Lower leg skin (tissue), 4 donors: ENCODE results near the gene CC2D1A. TPM values are rescaled to one million over a fixed set of nuclear protein-coding genes. Genes with fewer than 3 reads are reported as not detected.
"Not testable (repeated sequence)": the region's sequence is repeated elsewhere in the genome, so short reads cannot be mapped to it uniquely, and the experiment has no call there.

Experiments used
- DNase-seq, 2 donors: peaks; one replicate each; pipeline ENCODE4 v3.0.0-alpha.2; 2019; ENCODE audit warnings: low spot score in 2 of 2
- H3K4me3 ChIP-seq: fragments of 200-600 bp; sonication (generic); 2 replicates; pipeline ENCODE4 v1.5.1; 2017; ENCODE audit warnings: mild to moderate bottlenecking, low read depth; ENCODE audit not compliant: poor library complexity, severe bottlenecking
- CTCF ChIP-seq, 3 donors: fragments of 450-650 bp; IDR thresholded peaks; one replicate each; pipeline ENCODE4 v1.5.1; 2016; ENCODE audit warnings: antibody characterized with exemption in 3 of 3, mild to moderate bottlenecking in 3 of 3, moderate library complexity in 2 of 3
- POLR2A ChIP-seq, 2 donors: fragments of 450-650 bp; IDR thresholded peaks; one replicate each; pipeline ENCODE4 v1.6.1; 2016 to 2017; ENCODE audit warnings: antibody characterized with exemption in 2 of 2, mild to moderate bottlenecking in 1 of 2, moderate library complexity in 1 of 2
- WGBS, 2 donors: methylation state at CpG; one replicate each; pipeline ENCODE4 v1.1.5; 2018; 5-methylcytosine and 5-hydroxymethylcytosine counted together
- intact Hi-C: fragments of 100-400 bp; cut with DNase I; formaldehyde crosslinking; loops from one replicate; pipeline ENCODE4 v1.15.0; 2023; ENCODE audit warnings: low total_unique reads
- total RNA-seq, 4 donors: library from RNA; depleted of rRNA; stranded (reverse); fragments of >200 nt; gene quantifications; one replicate each; pipeline ENCODE4 v1.1.0, GENCODE V29; 2016

CC2D1A gene
- total RNA-seq, 4 donors from 2014 or later = 48.9 to 104 (median 54.8) TPM

GRCh38 chr19:13968383-13968935, 62.5 kb downstream of the CC2D1A start:
- 91 to 92% methylated on average over 22 of the region's 22 CpGs for WGBS, 2 donors
- TF ChIP-seq CTCF (IDR thresholded peaks at IDR 0.05) (no peak), POLR2A (IDR thresholded peaks at IDR 0.05) (no peak)
- no peak overlapping the region for H3K4me3 ChIP-seq
- intact Hi-C loops = loop anchor here (10.0 kb wide), 1 partner anchor 86 kb away; no protein-coding TSS in a partner anchor
- DNase-seq = no peak

DNA sequence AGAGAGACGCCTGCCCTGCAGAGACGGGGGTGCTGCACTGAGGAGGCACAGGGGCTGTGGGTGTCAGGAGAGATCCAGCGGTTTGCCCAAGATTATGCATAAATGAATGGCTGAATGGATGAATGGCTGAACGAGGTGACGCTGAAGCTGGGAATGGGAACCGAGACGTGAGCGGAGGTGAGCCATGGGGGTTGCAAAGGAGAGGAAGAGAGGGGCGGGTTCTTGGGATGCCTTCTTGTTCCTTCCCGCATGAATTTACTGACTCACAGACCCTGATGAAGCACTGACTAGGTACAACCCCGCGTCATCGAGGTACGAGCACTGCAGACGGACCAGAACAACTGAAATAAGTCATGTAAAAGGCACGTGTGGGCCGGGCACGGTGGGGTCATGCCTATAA, 63.0 kb downstream of the CC2D1A start:
- DNase-seq = no peak
- no peak for TF ChIP-seq CTCF (IDR thresholded peaks at IDR 0.05)
- TF ChIP-seq POLR2A (IDR thresholded peaks at IDR 0.05) = no peak
- WGBS, 2 donors = 94 to 96% methylated on average over 18 of the region's 18 CpGs
- intact Hi-C loops = loop anchor here (10.0 kb wide), 1 partner anchor 86 kb away; no protein-coding TSS in a partner anchor
- H3K4me3 ChIP-seq = no peak overlapping the region

DNA sequence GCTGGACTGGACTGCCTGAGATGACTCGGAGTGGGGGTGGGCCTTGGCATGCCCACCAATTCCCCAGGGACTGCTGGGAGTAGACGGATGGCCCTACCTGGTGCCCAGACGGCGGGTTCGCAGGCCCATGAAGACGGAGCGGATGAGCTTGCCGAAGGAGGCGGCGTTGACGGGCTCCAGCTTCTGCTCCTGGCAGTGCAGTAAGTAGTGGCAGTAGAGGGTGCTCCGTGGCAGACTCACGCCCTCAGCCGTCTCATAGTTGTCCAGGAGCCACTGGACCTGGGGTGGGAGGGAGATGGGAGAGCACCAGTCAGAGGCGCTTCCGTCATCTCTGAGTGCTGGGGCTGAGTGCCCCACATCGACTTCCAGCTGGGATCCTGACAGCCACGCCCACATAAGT, 63.9 kb downstream of the CC2D1A start:
- H3K4me3 ChIP-seq = no peak overlapping the region
- intact Hi-C loops = loop anchor here (10.0 kb wide), 1 partner anchor 85 kb away; no protein-coding TSS in a partner anchor
- no peak for DNase-seq
- 89 to 91% methylated on average over 18 of the region's 18 CpGs for WGBS, 2 donors
- TF ChIP-seq POLR2A (IDR thresholded peaks at IDR 0.05) (no peak), CTCF (IDR thresholded peaks at IDR 0.05) (no peak)

DNA sequence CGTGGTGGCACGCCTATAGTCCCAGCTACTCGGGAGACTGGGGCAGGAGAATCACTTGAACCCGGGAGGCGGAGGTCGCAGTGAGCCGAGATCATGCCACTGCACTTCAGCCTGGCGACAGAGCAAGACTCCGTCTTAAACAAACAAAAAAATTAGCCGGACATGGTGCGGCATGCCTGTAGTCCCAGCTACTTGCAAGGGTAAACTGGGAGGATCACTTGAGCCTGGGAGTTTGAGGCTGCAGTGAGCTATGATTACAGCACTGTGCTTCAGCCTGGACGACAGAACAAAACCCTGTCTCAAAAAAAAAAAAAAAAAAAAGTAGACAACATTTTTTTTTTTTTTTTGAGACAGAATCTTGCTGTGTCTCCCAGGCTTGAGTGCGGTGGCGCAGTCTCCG, 65.9 kb downstream of the CC2D1A start:
- DNase-seq, H3K4me3 ChIP-seq, intact Hi-C loops: not testable (repeated sequence)
- WGBS, 2 donors = 89 to 93% methylated on average over 15 of the region's 15 CpGs

- DNase-seq = no peak
- no peak for TF ChIP-seq CTCF (IDR thresholded peaks at IDR 0.05)
- no peak for TF ChIP-seq POLR2A (IDR thresholded peaks at IDR 0.05)
- 92 to 93% methylated on average over 30 to 36 of the region's 37 CpGs for WGBS, 2 donors
- intact Hi-C loops = no loop called here
- H3K4me3 ChIP-seq = no peak overlapping the region
These were observed 66.6 kb downstream of the CC2D1A start for GRCh38 chr19:13972368-13973155.

- 91 to 100% methylated on average over 3 of the region's 3 CpGs for WGBS, 2 donors
- intact Hi-C loops, DNase-seq, H3K4me3 ChIP-seq: not testable (repeated sequence)
These were observed 67.5 kb downstream of the CC2D1A start for GRCh38 chr19:13973479-13973878.
